GM23338 (cell line): ENCODE measurements around the gene NEFH. TPM values are rescaled to one million over a fixed set of nuclear protein-coding genes. Genes with fewer than 3 reads are reported as not detected.

ENCODE experiments used
- ATAC-seq: fragments of 200-7000 bp; cut with Tn5 transposase; 3 replicates; pipeline ENCODE4 v1.9.1; 2020
- DNase-seq: peaks from one replicate; pipeline ENCODE4 v3.0.0-alpha.2; 2015; ENCODE audit warnings: low spot score
- H2AFZ ChIP-seq: fragments of 200-600 bp; sonication (generic); 2 replicates; pipeline ENCODE4 v1.8.0; 2016; ENCODE audit warnings: antibody characterized with exemption, mild to moderate bottlenecking, moderate library complexity
- H3F3A ChIP-seq: fragments of 200-600 bp; sonication (generic); replicated peaks from 2 replicates; pipeline ENCODE4 v1.8.0; 2017; ENCODE audit warnings: antibody characterized with exemption, mixed run types, low read depth
- H3K27ac ChIP-seq: fragments of 200-600 bp; sonication (generic); 2 replicates; pipeline ENCODE4 v1.6.1; 2016; ENCODE audit warnings: low read depth
- H3K27me3 ChIP-seq: fragments of 200-600 bp; sonication (generic); 2 replicates; pipeline ENCODE4 v1.8.0; 2016; ENCODE audit warnings: mild to moderate bottlenecking, mixed run types, moderate library complexity; ENCODE audit not compliant: insufficient read depth
- H3K36me3 ChIP-seq: fragments of 200-600 bp; sonication (generic); 2 replicates; pipeline ENCODE4 v1.8.0; 2016; ENCODE audit warnings: mild to moderate bottlenecking; ENCODE audit not compliant: insufficient read depth
- H3K4me1 ChIP-seq: fragments of 200-600 bp; sonication (generic); 2 replicates; pipeline ENCODE4 v1.8.0; 2016; ENCODE audit warnings: mild to moderate bottlenecking, moderate library complexity; ENCODE audit not compliant: insufficient read depth
- H3K4me2 ChIP-seq: fragments of 200-600 bp; sonication (generic); 2 replicates; pipeline ENCODE4 v1.7.1; 2017; ENCODE audit warnings: mixed run types
- H3K4me3 ChIP-seq: fragments of 200-600 bp; sonication (generic); 2 replicates; pipeline ENCODE4 v1.6.1; 2016; ENCODE audit warnings: mixed run types
- H3K79me2 ChIP-seq: fragments of 200-600 bp; sonication (generic); replicated peaks from 2 replicates; pipeline ENCODE4 v1.8.0; 2017; ENCODE audit warnings: mild to moderate bottlenecking; ENCODE audit not compliant: insufficient read depth
- H3K9me2 ChIP-seq: fragments of 200-600 bp; sonication (generic); 2 replicates; pipeline ENCODE4 v1.8.0; 2017; ENCODE audit not compliant: insufficient read depth
- H4K20me1 ChIP-seq: fragments of 200-600 bp; sonication (generic); replicated peaks from 2 replicates; pipeline ENCODE4 v1.8.0; 2017; ENCODE audit warnings: mild to moderate bottlenecking; ENCODE audit not compliant: insufficient read depth
- H3K27ac Mint-ChIP-seq: 2 replicates; pipeline ENCODE4 v1.8.0; 2020; ENCODE audit warnings: inconsistent platforms, mild to moderate bottlenecking, moderate library complexity, mixed read lengths
- H3K27me3 Mint-ChIP-seq: 3 replicates; pipeline ENCODE4 v1.8.0; 2022; ENCODE audit warnings: low read depth, mild to moderate bottlenecking, moderate library complexity, mixed read lengths, inconsistent platforms; ENCODE audit not compliant: insufficient read depth, poor library complexity
- H3K36me3 Mint-ChIP-seq: 3 replicates; pipeline ENCODE4 v1.8.0; 2021; ENCODE audit warnings: low read depth, mild to moderate bottlenecking, inconsistent platforms, moderate library complexity, mixed read lengths
- H3K4me1 Mint-ChIP-seq: 3 replicates; pipeline ENCODE4 v1.8.0; 2020; ENCODE audit warnings: mild to moderate bottlenecking, inconsistent platforms, mixed read lengths
- H3K4me3 Mint-ChIP-seq: 3 replicates; pipeline ENCODE4 v1.8.0; 2021; ENCODE audit warnings: moderate library complexity, mild to moderate bottlenecking, inconsistent platforms, mixed read lengths
- H3K9me3 Mint-ChIP-seq: 3 replicates; pipeline ENCODE4 v1.8.0; 2020; ENCODE audit warnings: moderate library complexity, mild to moderate bottlenecking, inconsistent platforms, mixed read lengths
- CREB1 ChIP-seq: fragments of 250-450 bp; sonication (Bioruptor Pico); IDR thresholded peaks from 2 replicates; pipeline ENCODE4 v1.5.0; 2020; ENCODE audit warnings: low read depth, mild to moderate bottlenecking, moderate library complexity
- CTCF ChIP-seq, 2 experiments: fragments of 200-600 bp in 1 of 2; sonication (generic) in 1 of 2; conservative IDR thresholded peaks; 2 replicates each; pipeline versions ENCODE4 v1.5.1 to v1.6.1; 2016 to 2017; ENCODE audit warnings: antibody characterized with exemption in 2 of 2, low read depth in 2 of 2, mild to moderate bottlenecking in 2 of 2, moderate library complexity in 1 of 2
- EZH2 ChIP-seq: fragments of 200-600 bp; sonication (generic); IDR thresholded peaks from one replicate; pipeline ENCODE4 v1.8.0; 2017; ENCODE audit warnings: antibody characterized with exemption, mild to moderate bottlenecking, low read depth; ENCODE audit not compliant: unreplicated experiment
- EZH2phosphoT487 ChIP-seq: fragments of 200-600 bp; sonication (generic); IDR thresholded peaks from one replicate; pipeline ENCODE4 v1.8.1; 2018; ENCODE audit warnings: antibody characterized with exemption; ENCODE audit not compliant: unreplicated experiment
- NANOG ChIP-seq: IDR thresholded peaks from 2 replicates; pipeline ENCODE4 v1.6.1; 2016; ENCODE audit warnings: antibody characterized with exemption, borderline replicate concordance
- polyA plus RNA-seq: library from polyadenylated mRNA; unstranded; fragments of >200 nt; fragmentation: Nextera tagmentation; extraction: Ambion mirVana; gene quantifications from 2 replicates; pipeline ENCODE4 v1.2.1, GENCODE V29; 2016
- total RNA-seq: library from RNA; depleted of rRNA; stranded (reverse); fragments of >200 nt; shearing (Covaris generic); gene quantifications from 2 replicates; pipeline ENCODE4 v1.2.3, GENCODE V29; 2014

Gene NEFH
- total and polyA plus RNA-seq, 2 experiments from 2014 or later, result 2.4 to 6.3 TPM

- Histone ChIP-seq H3K36me3 (peaks cover 47% of the 10 kb centered on the region), H3K79me2 (no peaks in the 10 kb centered on the region), H3K4me3 (no peak overlapping the region), H2AFZ (no peak overlapping the region), H3F3A (no peaks in the 10 kb centered on the region), H3K4me2 (no peak overlapping the region), H4K20me1 (peaks cover 3% of the 10 kb centered on the region; the same call in 1 of the 2 replicates), H3K4me1 (no peaks in the 10 kb centered on the region), H3K9me2 (no peaks in the 10 kb centered on the region), H3K27ac (no peak overlapping the region), H3K27me3 (no peaks in the 10 kb centered on the region)
- Mint-ChIP-seq H3K27me3 (peaks cover 2% of the 10 kb centered on the region), H3K9me3 (no peaks in the 10 kb centered on the region), H3K4me1 (no peaks in the 10 kb centered on the region), H3K36me3 (peaks cover 82% of the 10 kb centered on the region), H3K4me3 (no peak overlapping the region), H3K27ac (no peak overlapping the region)
- TF ChIP-seq CTCF (conservative IDR thresholded peaks at IDR 0.05; ENCODE audit: low read depth in 2 of 2) (no peak), EZH2phosphoT487 (no peak), CREB1 (CRISPR knock-in tag) (no peak), NANOG (no peak), EZH2 (no peak)
- DNase-seq (no peak), ATAC-seq (no peak)
Observed at GRCh38 chr22:29523761-29524160, 43.7 kb downstream of the NEFH start.

GRCh38 chr22:29524442-29525191 is 44.6 kb downstream of the NEFH start:
- TF ChIP-seq CTCF (conservative IDR thresholded peaks at IDR 0.05; ENCODE audit: low read depth in 2 of 2) (peak; percentile 51 to 74), NANOG (no peak)
- Histone ChIP-seq H3K79me2 (no peaks in the 10 kb centered on the region), H4K20me1 (0 out of 2 replicates have a peak, but pooled peaks cover 3% of the 10 kb centered on the region), H3K4me1 (no peaks in the 10 kb centered on the region), H3K27me3 (no peaks in the 10 kb centered on the region), H2AFZ (no peak overlapping the region), H3K4me3 (no peak overlapping the region), H3F3A (no peaks in the 10 kb centered on the region), H3K27ac (no peak overlapping the region), H3K9me2 (no peaks in the 10 kb centered on the region), H3K36me3 (peaks cover 46% of the 10 kb centered on the region), H3K4me2 (no peak overlapping the region)
- ATAC-seq (peak; percentile 95), DNase-seq (peak; percentile 63)
- Mint-ChIP-seq H3K27ac (no peak overlapping the region), H3K9me3 (no peaks in the 10 kb centered on the region), H3K36me3 (peaks cover 85% of the 10 kb centered on the region), H3K4me1 (no peaks in the 10 kb centered on the region), H3K4me3 (no peak overlapping the region), H3K27me3 (peaks cover 2% of the 10 kb centered on the region)
